Cardiac muscle cell (in vitro differentiated cells and primary cell): ENCODE results near the gene ALKBH7. TPM values are rescaled to one million over a fixed set of nuclear protein-coding genes. Genes with fewer than 3 reads are reported as not detected.

Experiments used
- polyA plus RNA-seq: library from polyadenylated mRNA; unstranded; fragments of >200 nt; fragmentation: Nextera tagmentation; extraction: Ambion mirVana; gene quantifications from 2 replicates; pipeline ENCODE4 v1.2.1, GENCODE V29; 2016
- total RNA-seq: library from RNA; depleted of rRNA; stranded (reverse); fragments of >200 nt; gene quantifications from 2 replicates; pipeline ENCODE4 v1.2.3, GENCODE V29; 2016

Gene ALKBH7
- total and polyA plus RNA-seq, 2 experiments from 2014 or later: 153 to 171 TPM

Other genes with a start within 250 kb of the ALKBH7 start
- gene ACSBG2, start 237.1 kb upstream of the ALKBH7 start, total RNA-seq: not detected in 2 replicates
- 0.21 TPM in 1 of 2 replicates, not detected in the other for gene ACSBG2, start 237.1 kb upstream of the ALKBH7 start, polyA plus RNA-seq
- gene MLLT1, start 92.8 kb upstream of the ALKBH7 start, total RNA-seq: 46.9 and 54.1 TPM in 2 replicates
- gene MLLT1, start 92.8 kb upstream of the ALKBH7 start, polyA plus RNA-seq: 25.7 and 31.1 TPM in 2 replicates
- gene ACER1, start 39.2 kb upstream of the ALKBH7 start, total RNA-seq: not detected in 2 replicates
- not detected in 2 replicates for gene ACER1, start 39.2 kb upstream of the ALKBH7 start, polyA plus RNA-seq
- 98.0 and 141 TPM in 2 replicates for gene CLPP, start 11.3 kb upstream of the ALKBH7 start, total RNA-seq
- gene CLPP, start 11.3 kb upstream of the ALKBH7 start, polyA plus RNA-seq: 122 and 124 TPM in 2 replicates
- gene PSPN, start 3.1 kb downstream of the ALKBH7 start, total RNA-seq: 1.9 and 3.0 TPM in 2 replicates
- gene PSPN, start 3.1 kb downstream of the ALKBH7 start, polyA plus RNA-seq: 2.7 and 3.0 TPM in 2 replicates
- gene GTF2F1, start 20.4 kb downstream of the ALKBH7 start, total RNA-seq: 81.3 and 96.7 TPM in 2 replicates
- 37.7 and 43.0 TPM in 2 replicates for gene GTF2F1, start 20.4 kb downstream of the ALKBH7 start, polyA plus RNA-seq
- 237 and 320 TPM in 2 replicates for gene KHSRP, start 52.0 kb downstream of the ALKBH7 start, total RNA-seq
- 262 and 350 TPM in 2 replicates for gene KHSRP, start 52.0 kb downstream of the ALKBH7 start, polyA plus RNA-seq
- 1.0 and 1.9 TPM in 2 replicates for gene SLC25A41, start 61.0 kb downstream of the ALKBH7 start, total RNA-seq
- 0.96 and 1.7 TPM in 2 replicates for gene SLC25A41, start 61.0 kb downstream of the ALKBH7 start, polyA plus RNA-seq
- 157 and 207 TPM in 2 replicates for gene SLC25A23, start 87.0 kb downstream of the ALKBH7 start, total RNA-seq
- gene SLC25A23, start 87.0 kb downstream of the ALKBH7 start, polyA plus RNA-seq: 125 and 143 TPM in 2 replicates
- gene CRB3, start 91.5 kb downstream of the ALKBH7 start, total RNA-seq: 0.99 and 2.9 TPM in 2 replicates
- 1.1 and 2.6 TPM in 2 replicates for gene CRB3, start 91.5 kb downstream of the ALKBH7 start, polyA plus RNA-seq
- 0.18 and 4.9 TPM in 2 replicates for gene DENND1C, start 109.0 kb downstream of the ALKBH7 start, total RNA-seq
- 1.8 and 10.4 TPM in 2 replicates for gene DENND1C, start 109.0 kb downstream of the ALKBH7 start, polyA plus RNA-seq
- gene TUBB4A, start 129.5 kb downstream of the ALKBH7 start, total RNA-seq: 10.5 and 18.2 TPM in 2 replicates
- 21.6 and 41.3 TPM in 2 replicates for gene TUBB4A, start 129.5 kb downstream of the ALKBH7 start, polyA plus RNA-seq
- 0.81 and 1.3 TPM in 2 replicates for gene TNFSF9, start 158.2 kb downstream of the ALKBH7 start, total RNA-seq
- 1.5 and 3.0 TPM in 2 replicates for gene TNFSF9, start 158.2 kb downstream of the ALKBH7 start, polyA plus RNA-seq
- not detected in 2 replicates for gene CD70, start 218.4 kb downstream of the ALKBH7 start, total RNA-seq
- gene CD70, start 218.4 kb downstream of the ALKBH7 start, polyA plus RNA-seq: 0.91 TPM in 1 of 2 replicates, not detected in the other